ENCODE measurements around the gene TSKS.

TSKS gene

DNA sequence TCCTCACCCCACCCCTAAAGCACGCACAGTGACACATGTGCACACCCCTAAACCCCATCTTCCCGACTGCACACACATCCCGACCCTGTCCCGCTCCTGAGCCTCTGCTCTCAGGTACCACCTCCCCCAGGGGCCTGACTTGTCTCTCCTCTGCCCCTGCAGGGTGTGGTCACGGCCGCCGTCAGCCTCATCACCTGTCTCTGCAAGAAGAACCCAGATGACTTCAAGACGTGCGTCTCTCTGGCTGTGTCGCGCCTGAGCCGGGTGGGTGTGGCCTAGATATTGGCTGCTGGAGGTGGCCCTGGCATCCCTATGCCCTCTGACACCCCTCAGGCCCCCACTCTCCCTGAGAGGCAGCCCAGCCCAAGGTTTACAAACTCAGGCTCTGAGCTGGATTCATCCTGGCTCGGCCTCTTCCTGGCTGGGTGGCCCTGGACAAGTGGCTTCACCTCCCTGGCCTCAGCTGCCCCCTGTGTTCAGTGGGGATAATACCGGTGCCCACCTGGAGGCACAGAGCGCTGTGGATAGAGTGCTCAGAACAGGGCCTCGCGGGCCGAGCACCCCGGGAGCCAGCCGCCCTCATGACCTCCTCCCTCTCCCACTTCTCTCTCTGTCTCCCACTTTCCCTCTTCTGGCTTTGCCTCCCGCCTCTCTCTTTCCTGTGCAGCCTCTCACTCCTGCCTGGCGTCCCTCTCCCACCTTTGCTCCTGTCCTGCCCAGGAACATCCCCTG lies 29.9 kb upstream of the TSKS start:
- DNase-seq (ENCODE audit: low spot score), result no peak

DNA sequence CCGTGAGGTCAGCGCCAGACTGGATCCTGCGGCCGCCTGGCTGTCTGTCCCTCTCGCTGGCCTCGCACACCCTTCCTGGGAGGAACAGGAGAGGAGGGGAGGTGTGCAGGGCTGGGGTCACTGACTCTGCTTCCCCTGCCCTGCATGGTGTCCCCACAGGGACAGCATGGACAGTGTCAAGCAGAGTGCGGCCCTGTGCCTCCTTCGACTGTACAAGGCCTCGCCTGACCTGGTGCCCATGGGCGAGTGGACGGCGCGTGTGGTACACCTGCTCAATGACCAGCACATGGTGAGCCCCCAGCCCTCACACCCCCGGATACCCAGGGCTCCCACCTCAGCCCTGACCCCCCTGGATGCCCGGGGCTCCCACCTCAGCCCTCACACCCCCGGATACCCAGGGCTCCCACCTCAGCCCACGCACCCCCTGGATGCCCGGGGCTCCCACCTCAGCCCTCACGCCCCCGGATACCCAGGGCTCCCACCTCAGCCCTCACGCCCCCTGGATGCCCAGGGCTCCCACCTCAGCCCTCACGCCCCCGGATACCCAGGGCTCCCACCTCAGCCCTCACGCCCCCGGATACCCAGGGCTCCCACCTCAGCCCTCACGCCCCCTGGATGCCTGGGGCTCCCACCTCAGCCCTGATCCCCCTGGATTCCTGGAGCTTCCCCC lies 28.8 kb upstream of the TSKS start:
- DNase-seq (ENCODE audit: low spot score), result no peak

- no peak for DNase-seq (ENCODE audit: low spot score)
Observed at GRCh38 chr19:49790866-49791265, 27.8 kb upstream of the TSKS start.

DNA sequence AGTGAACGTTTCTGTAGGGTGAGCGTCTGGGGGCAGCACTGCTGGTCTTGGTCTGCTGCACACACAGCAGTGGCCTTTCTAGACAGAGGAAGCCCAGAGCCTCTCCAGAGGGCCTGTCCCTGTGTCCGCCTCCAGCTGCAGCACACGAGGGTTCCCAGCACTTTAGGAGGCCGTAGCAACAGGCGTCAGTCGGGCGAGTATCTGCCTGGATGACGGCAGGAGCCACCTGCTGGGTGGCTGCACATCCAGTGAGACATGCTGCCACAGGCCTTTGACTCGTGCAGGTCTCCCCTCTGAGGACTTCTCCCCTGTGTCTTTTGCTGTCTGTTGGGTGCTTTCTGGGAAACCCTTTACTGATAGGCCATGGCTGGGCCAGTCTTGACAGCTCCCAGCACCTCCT lies 25.8 kb upstream of the TSKS start:
- no peak for DNase-seq (ENCODE audit: low spot score)

DNA sequence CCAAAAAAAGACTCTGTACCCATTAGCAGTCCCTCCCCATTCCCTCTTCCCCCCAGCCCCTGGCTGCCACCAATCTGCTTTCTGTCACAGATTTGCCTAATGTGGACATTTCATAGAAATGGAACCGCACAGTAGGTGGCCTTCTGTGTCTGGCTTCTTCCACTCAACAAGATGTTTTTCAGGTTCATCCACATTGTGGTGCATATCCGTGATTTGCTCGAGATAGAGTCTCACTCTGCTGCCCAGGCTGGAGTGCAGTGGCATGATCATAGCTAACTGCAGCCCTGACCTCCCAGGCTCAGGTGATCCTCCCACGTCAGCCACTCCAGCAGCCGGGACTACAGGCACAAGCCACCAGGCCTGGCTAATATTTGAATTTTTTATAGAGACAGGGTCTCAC lies 24.6 kb upstream of the TSKS start:
- DNase-seq (ENCODE audit: low spot score), result no peak

GRCh38 chr19:49786376-49786820 lies 23.3 kb upstream of the TSKS start:
- no peak for DNase-seq (ENCODE audit: low spot score)

GRCh38 chr19:49782515-49782914 lies 19.4 kb upstream of the TSKS start:
- DNase-seq (ENCODE audit: low spot score), result no peak

GRCh38 chr19:49781394-49781793 lies 18.3 kb upstream of the TSKS start:
- no peak for DNase-seq (ENCODE audit: low spot score)

DNA sequence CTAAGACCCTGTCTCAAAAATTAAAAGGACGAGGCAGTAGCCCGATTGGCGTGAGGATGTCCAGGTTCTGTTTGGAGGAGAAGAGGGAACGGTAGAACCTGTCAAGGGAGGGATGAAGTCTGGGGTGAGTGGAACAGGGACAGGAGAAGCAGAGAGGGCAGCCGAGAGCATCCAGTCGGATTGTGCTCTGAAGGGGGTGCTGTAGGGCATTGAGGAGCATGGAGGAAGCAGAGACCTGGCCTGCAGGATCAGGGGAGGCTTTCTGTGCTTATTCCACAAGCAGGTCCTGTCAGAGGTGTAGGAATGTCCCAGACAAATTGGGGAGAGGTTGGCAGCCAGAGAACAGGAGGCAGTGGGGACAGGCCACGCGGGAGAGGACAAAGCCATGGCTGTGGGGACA lies 17.8 kb upstream of the TSKS start:
- DNase-seq (ENCODE audit: low spot score), result no peak

DNA sequence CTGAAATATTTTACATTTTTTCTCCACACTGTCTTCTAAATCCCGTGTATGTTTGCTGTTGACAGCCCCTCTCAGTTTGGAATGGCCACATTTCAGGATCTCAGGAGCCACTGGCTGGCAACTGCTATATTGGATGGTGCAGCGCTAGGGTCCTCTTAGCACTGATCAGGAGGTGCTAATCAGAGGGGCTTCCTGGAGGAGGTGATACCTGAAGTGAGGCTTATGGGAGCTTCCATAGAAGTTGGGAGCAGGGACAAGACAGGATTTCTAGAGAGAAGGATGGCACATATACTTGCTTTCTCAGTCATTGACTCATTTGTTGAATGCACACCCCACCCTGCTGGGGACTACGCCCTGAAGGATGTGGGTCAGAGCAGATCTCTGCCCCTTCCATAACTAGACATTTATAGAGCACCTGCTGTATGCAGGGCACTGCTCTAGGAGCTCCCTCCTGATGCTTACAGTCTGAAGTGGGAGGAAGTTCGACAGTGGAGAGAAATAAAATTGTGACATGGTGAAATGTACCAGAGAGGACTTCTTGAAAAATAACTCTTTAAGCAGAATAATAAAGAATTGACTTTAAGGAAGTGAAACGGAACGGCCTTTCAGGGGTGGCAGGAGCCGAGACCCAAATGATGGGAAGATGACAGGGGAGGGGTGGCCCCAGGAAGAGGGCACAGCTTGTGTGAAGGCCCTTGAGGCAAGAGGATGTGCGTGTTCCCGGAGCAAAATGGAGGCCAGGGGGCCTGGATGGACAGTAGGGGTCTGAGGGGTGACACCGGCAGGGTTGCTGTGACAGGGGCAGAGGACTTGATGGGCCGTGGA lies 16.8 kb upstream of the TSKS start:
- no peak for DNase-seq (ENCODE audit: low spot score)

- no peak for DNase-seq (ENCODE audit: low spot score)
Observed at GRCh38 chr19:49776371-49776764, 13.3 kb upstream of the TSKS start.

DNA sequence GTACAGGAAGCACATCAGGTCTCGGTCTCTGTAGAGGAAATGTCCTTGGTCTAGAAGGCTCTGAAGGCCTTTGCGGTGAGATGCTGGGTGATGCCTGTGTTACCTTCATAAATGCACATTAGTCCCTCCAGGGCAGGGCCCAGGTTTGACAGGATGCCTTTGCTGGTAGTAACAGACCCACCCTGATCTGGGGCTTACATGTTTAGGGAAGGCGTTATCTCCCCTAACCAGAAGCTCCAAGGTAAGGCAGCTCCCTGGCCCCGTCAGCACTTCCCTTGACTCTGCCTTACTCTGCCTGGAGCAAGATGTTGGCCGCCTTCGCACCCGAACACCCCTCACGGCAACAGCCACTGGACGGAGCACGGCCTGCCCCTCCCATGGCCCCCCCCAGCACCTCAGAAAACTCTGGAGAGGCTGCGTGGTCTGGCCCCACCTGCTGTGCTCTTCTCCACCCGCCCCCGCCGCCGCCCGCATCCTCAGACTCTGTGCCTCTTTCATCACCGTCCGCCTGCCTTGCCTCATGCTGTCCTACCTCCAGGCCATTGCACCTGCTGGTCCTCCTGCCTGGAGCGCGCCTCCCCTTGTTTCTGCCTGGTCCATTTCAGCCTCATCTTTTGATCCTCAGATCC lies 12.8 kb upstream of the TSKS start:
- no peak for DNase-seq (ENCODE audit: low spot score)

DNA sequence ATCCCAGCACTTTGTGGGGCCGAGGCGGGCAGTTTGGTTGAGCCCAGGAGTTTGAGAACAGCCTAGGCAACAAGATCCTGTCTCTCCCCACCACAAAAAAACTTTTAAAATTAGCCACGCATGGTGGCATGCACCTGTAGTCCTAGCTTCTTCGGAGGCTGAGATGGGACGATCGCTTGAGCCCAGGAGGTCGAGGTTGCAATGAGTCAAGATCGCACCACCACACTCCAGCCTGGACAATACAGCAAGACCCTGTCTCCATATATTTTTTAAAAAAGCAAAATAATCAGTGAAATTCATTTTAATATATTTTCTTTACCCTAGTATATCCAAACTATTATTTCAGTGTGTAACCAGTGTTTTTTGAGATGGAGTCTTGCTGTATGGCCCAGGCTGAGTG lies 11.9 kb upstream of the TSKS start:
- no peak for DNase-seq (ENCODE audit: low spot score)

GRCh38 chr19:49773663-49774350 lies 10.7 kb upstream of the TSKS start:
- peak; percentile 29 for DNase-seq (ENCODE audit: low spot score)

DNA sequence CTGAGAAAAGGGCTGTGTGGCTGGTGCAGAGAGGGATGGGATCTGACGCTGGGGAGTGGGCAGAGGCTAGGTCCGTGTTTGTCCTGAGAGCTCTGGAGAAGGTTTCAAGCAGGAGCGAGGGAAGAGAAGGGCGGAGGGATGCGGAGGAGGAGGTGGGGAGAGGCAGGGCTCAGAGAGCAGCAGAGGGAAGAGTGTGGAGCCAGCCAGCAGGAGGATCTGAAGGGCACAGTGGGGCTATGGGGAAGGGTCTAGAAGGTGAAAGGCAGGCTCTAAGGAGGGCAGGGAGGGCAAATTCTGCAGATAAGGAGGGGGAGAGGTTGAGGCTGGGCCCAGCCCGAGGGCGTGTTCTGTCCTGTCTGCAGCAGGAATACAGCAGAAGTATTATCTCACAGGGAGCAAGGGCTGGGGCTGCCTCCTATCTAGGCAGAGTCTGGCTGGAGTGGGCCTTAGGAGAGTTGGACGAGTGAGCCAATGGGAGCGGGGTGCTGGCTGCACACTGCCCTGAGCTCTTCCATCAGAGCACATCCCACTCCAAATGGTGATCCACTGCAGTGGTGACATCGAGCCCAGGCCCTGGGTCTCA lies 9.8 kb upstream of the TSKS start:
- DNase-seq (ENCODE audit: low spot score), result no peak

GRCh38 chr19:49771674-49772139 lies 8.6 kb upstream of the TSKS start:
- DNase-seq (ENCODE audit: low spot score), result no peak

- DNase-seq (ENCODE audit: low spot score), result no peak
Observed at GRCh38 chr19:49770529-49770928, 7.4 kb upstream of the TSKS start.

DNA sequence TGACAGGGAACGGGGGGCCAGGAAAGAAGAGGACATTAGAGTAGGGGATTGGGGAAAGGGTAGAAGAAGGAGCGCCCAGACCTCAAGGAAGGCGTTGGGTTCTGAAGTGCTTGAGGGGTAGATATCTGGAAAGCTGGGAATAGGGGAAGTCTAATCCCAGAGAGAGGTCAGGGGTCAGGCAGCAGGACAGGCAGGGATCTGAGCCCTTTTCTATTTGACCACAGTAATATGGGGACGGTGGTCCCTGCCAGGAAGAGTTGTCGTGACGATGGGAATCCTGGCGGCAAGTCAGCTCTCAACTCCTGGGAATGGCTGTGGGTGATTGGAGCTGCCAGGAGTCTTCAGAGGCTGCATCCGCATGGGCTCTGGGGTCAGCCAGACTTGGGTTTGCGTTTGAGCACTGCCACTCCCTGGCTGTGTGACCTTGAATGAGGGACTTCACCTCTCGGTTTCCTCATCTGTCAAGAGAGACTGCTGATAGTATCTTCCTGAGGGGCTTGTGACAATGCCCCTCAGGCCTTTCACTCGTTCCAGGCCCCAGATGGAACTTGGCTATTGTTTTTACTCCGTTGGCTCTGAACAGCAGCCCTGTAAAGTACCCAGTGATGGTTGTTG lies 5.0 kb upstream of the TSKS start:
- DNase-seq (ENCODE audit: low spot score), result no peak

DNA sequence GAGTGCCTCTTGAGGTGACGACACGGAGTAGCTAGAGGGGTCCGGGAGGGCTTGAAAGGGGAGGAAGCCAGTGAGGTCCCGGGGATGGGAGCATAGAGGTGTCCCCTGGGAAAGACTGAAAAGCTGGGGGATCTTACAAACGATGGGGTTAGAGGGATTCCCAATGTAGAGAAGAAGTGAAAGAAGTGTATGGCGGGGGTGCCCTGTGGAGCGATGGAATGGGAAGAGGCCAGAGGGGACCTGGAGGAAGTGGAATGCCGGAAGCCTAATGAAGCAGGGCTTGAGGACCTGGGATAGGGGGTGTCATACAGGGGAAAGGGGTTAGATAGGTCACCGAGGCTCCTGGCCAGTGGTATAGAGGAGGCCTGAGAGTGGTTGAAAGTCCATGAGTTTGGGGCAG lies 4.3 kb upstream of the TSKS start:
- no peak for DNase-seq (ENCODE audit: low spot score)

- no peak for DNase-seq (ENCODE audit: low spot score)
Observed at GRCh38 chr19:49766930-49767299, 3.8 kb upstream of the TSKS start, which contains the start of gene AP2A1. AP2A1 (plus strand) TSS chr19:49767001; CDS start chr19:49767134, 133 bp downstream.
